DND-41 (cell line): ENCODE measurements around the gene PTPN23.

Experiments
- CTCF ChIP-seq: IDR thresholded peaks from 2 replicates; pipeline ENCODE4 v1.5.1; 2012; ENCODE audit warnings: borderline replicate concordance, low read length, moderate library complexity, mild to moderate bottlenecking; ENCODE audit not compliant: poor library complexity, severe bottlenecking; ENCODE audit errors: extremely low read depth
- EZH2 ChIP-seq: IDR thresholded peaks from 3 replicates; pipeline ENCODE4 v1.6.1; 2012; ENCODE audit warnings: borderline replicate concordance, low read depth, mild to moderate bottlenecking, moderate library complexity, low read length, inconsistent platforms; ENCODE audit not compliant: severe bottlenecking

GRCh38 chr3:47406762-47407149 lies 25.9 kb downstream of the PTPN23 start:
- peak; percentile 33 for TF ChIP-seq CTCF
- TF ChIP-seq EZH2: no peak
